Measurements from ENCODE around the gene UFC1. TPM values are rescaled to one million over a fixed set of nuclear protein-coding genes. Genes with fewer than 3 reads are reported as not detected.

The UFC1 gene
- total RNA-seq, 4 donors from 2014 or later = 73.6 to 96.7 (median 78.4) TPM

GRCh38 chr1:161198897-161199431 is 45.2 kb downstream of the UFC1 start, which contains the start of gene ADAMTS4:
ADAMTS4 (minus strand) TSS chr1:161199054; CDS start chr1:161198627, 427 bp downstream.
- DNase-seq (ENCODE audit: low spot score) (peak; percentile 78), ATAC-seq (ENCODE audit: low FRiP score) (peak; percentile 46)
- TF ChIP-seq CTCF (IDR thresholded peaks at IDR 0.05) = no peak

GRCh38 chr1:161199506-161200139 is 45.8 kb downstream of the UFC1 start:
- DNase-seq (ENCODE audit: low spot score) = no peak
- no peak for TF ChIP-seq CTCF (IDR thresholded peaks at IDR 0.05)
- ATAC-seq (ENCODE audit: low FRiP score) = no peak

GRCh38 chr1:161200421-161200991 is 46.7 kb downstream of the UFC1 start:
- ATAC-seq (ENCODE audit: low FRiP score) (no peak), DNase-seq (ENCODE audit: low spot score) (no peak)
- no peak for TF ChIP-seq CTCF (IDR thresholded peaks at IDR 0.05)

- TF ChIP-seq CTCF (IDR thresholded peaks at IDR 0.05) = no peak
- ATAC-seq (ENCODE audit: low FRiP score) = peak; percentile 76
- DNase-seq (ENCODE audit: low spot score) = peak; percentile 57
Measured at GRCh38 chr1:161200992-161201835, 47.4 kb downstream of the UFC1 start.

GRCh38 chr1:161201836-161202712 is 48.3 kb downstream of the UFC1 start, which contains the start of gene NDUFS2:
NDUFS2 (plus strand) TSS chr1:161202367; CDS start chr1:161202386, 19 bp downstream.
- DNase-seq (ENCODE audit: low spot score) (peak; percentile 94), ATAC-seq (ENCODE audit: low FRiP score) (peak; percentile 74)
- TF ChIP-seq CTCF (IDR thresholded peaks at IDR 0.05) = no peak

Measured in omental fat pad (tissue), 4 donors.